ENCODE data around the gene ZG16B.

The ZG16B gene

DNA sequence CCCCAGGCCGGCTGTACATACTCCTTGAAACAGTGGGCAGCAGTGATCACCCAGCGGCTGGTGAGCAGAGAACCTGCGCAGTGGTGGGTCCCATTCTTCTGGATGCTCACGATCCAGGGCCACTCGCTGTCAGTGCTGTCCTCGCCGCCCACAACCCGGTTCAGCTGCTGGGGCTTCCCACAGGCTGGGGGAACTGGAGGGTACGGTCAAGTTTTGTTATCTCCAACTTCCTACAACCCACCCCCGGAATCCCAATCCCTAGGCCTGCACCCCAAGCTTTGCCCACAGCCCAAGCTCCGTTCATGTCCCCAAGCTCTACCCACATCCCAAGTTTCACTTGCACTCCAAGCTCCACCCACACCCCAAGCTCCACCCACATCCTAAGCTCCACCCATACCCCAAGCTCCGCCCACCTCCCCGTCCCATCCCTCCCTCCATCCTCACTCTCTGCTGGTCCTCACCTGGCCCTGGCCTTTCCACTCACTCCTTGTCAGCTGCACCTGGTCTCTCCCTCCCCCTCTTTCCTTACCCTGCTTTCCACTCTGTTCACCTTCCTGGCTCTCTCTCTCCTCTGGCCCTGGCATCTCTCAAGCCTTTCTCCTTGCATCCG lies 26.1 kb downstream of the ZG16B start:
- Histone ChIP-seq H3K9me3 (ENCODE audit: insufficient read depth, low read depth, low read length) (no peaks in the 10 kb centered on the region), H2AFZ (ENCODE audit: low read length) (no peak overlapping the region), H3F3A (ENCODE audit: low read depth) (no peaks in the 10 kb centered on the region), H3K4me3 (ENCODE audit: low read length, poor library complexity, severe bottlenecking) (no peak overlapping the region), H3K9me2 (replicated peaks; ENCODE audit: low read depth, low read length) (no peaks in the 10 kb centered on the region), H3K36me3 (ENCODE audit: insufficient read depth, low read length) (no peaks in the 10 kb centered on the region), H3K4me1 (ENCODE audit: insufficient read depth, low read length, poor library complexity, severe bottlenecking) (no peaks in the 10 kb centered on the region), H3K4me2 (ENCODE audit: low read depth, low read length, poor library complexity, severe bottlenecking) (no peak overlapping the region), H4K20me1 (ENCODE audit: insufficient read depth, low read length, poor library complexity, severe bottlenecking) (no peaks in the 10 kb centered on the region), H3K27me3 (ENCODE audit: insufficient read depth, low read length, poor library complexity, severe bottlenecking) (no peaks in the 10 kb centered on the region), H3K79me2 (ENCODE audit: insufficient read depth, low read length) (no peaks in the 10 kb centered on the region), H3K9ac (ENCODE audit: low read depth, low read length, poor library complexity, severe bottlenecking) (no peak overlapping the region)
- TF ChIP-seq EZH2phosphoT487 (IDR thresholded peaks at IDR 0.05; ENCODE audit: borderline replicate concordance) (no peak), CTCF (conservative IDR thresholded peaks at IDR 0.05; ENCODE audit: low read length) (no peak)

DNA sequence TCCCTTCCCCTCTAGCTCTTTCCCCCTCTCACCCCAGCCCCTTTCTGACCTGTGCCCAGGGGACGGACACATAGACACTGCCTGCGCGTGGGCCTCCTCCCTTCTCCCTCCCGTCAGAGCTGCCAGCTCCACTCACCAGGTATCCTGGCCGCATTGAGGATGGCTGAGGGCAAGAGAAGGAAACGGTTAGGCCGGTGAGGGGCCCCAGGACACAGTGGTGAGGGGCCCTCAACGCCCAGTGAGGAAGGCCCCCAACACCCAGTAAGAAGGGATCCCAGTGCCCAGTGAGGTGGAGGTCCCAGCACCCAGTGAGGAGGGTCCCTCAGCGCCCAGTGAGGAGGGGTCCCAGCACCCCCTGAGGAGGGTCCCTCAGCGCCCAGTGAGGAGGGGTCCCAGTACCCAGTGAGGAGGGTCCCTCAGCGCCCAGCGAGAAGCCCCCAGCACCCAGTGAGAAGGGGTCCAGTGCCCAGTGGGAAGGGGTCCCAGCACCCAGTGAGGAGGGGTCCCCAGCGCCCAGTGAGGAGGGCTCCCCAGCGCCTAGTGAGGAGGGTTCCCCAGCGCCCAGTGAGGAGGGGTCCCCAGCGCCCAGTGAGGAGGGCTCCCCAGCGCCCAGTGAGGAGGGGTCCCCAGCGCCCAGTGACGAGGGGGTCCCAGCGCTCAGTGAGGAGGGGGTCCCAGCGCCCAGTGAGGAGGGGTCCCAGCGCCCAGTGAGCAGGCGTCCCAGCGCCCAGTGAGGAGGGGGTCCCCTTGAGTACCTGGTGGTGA lies 26.8 kb downstream of the ZG16B start:
- TF ChIP-seq EZH2phosphoT487 (IDR thresholded peaks at IDR 0.05; ENCODE audit: borderline replicate concordance) (no peak), CTCF (conservative IDR thresholded peaks at IDR 0.05; ENCODE audit: low read length) (no peak)
- H3F3A ChIP-seq (ENCODE audit: low read depth), result no peaks in the 10 kb centered on the region
- no peaks in the 10 kb centered on the region for H3K9me2 ChIP-seq (replicated peaks; ENCODE audit: low read depth, low read length)
- no peak overlapping the region for H3K4me3 ChIP-seq (ENCODE audit: low read length, poor library complexity, severe bottlenecking)
- H3K4me1 ChIP-seq (ENCODE audit: insufficient read depth, low read length, poor library complexity, severe bottlenecking), result no peaks in the 10 kb centered on the region
- no peaks in the 10 kb centered on the region for H3K9me3 ChIP-seq (ENCODE audit: insufficient read depth, low read depth, low read length)
- H4K20me1 ChIP-seq (ENCODE audit: insufficient read depth, low read length, poor library complexity, severe bottlenecking), result no peaks in the 10 kb centered on the region
- H3K4me2 ChIP-seq (ENCODE audit: low read depth, low read length, poor library complexity, severe bottlenecking), result no peak overlapping the region
- no peaks in the 10 kb centered on the region for H3K79me2 ChIP-seq (ENCODE audit: insufficient read depth, low read length)
- H3K36me3 ChIP-seq (ENCODE audit: insufficient read depth, low read length), result no peaks in the 10 kb centered on the region
- H3K9ac ChIP-seq (ENCODE audit: low read depth, low read length, poor library complexity, severe bottlenecking), result no peak overlapping the region
- H3K27me3 ChIP-seq (ENCODE audit: insufficient read depth, low read length, poor library complexity, severe bottlenecking), result no peaks in the 10 kb centered on the region
- H2AFZ ChIP-seq (ENCODE audit: low read length), result no peak overlapping the region

DNA sequence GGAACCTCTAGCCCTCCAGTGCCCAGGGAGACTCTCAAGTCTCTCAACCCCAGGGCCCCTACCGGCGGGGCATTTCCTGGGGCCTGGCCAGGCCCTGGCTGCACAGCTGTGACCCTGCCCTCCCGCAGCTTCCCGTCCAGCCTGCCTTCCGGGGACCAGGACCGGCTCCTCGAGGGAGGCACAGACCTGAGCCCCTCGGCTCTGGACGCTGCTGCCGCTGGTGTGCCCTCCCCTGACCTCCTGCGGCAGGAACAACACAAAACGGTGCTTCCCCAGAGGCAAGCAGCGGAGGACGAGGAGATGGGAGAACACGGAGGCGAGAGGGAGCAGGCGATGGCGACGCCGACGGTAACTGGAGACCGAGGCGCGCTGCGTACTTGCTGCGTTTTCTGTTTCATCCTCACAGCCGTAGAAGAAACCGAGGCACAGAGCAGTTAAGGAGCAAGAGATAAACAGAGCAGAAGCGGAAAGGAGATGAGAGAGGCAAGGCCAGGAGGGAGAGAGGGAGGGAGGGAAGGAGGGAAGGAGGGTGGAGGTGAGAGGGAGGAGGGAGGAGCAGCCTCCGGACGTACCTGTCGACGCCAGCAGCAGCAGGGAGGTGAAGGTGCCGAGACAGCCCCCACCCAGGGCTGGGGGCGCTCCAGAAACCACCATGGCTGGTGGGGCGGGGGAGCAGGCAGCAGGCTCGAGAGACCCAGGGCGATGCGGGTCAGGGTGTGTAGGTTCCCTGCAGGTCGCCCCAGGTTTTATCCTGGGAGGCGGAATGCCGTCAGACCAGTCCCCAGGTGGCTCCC lies 27.5 kb downstream of the ZG16B start, which contains the start of gene PRSS22:
Gene PRSS22, minus strand, starts transcription at position 720 of the 794 bp plus-strand sequence. Its CDS starts 66 bp downstream, at position 654.
- Histone ChIP-seq H3K4me1 (ENCODE audit: insufficient read depth, low read length, poor library complexity, severe bottlenecking) (no peaks in the 10 kb centered on the region), H3F3A (ENCODE audit: low read depth) (no peaks in the 10 kb centered on the region), H2AFZ (ENCODE audit: low read length) (no peak within 1 kb of the TSS), H3K4me3 (ENCODE audit: low read length, poor library complexity, severe bottlenecking) (no peak within 1 kb of the TSS), H3K36me3 (ENCODE audit: insufficient read depth, low read length) (no peaks in the 10 kb centered on the region), H3K27me3 (ENCODE audit: insufficient read depth, low read length, poor library complexity, severe bottlenecking) (no peaks in the 10 kb centered on the region), H3K9ac (ENCODE audit: low read depth, low read length, poor library complexity, severe bottlenecking) (no peak within 1 kb of the TSS), H3K4me2 (ENCODE audit: low read depth, low read length, poor library complexity, severe bottlenecking) (no peak within 1 kb of the TSS), H3K9me3 (ENCODE audit: insufficient read depth, low read depth, low read length) (no peaks in the 10 kb centered on the region), H3K79me2 (ENCODE audit: insufficient read depth, low read length) (no peaks in the 10 kb centered on the region), H4K20me1 (ENCODE audit: insufficient read depth, low read length, poor library complexity, severe bottlenecking) (no peaks in the 10 kb centered on the region), H3K9me2 (replicated peaks; ENCODE audit: low read depth, low read length) (no peaks in the 10 kb centered on the region)
- TF ChIP-seq CTCF (conservative IDR thresholded peaks at IDR 0.05; ENCODE audit: low read length) (no peak), EZH2phosphoT487 (IDR thresholded peaks at IDR 0.05; ENCODE audit: borderline replicate concordance) (no peak)

Measured in Loucy (cell line).